GM19351 (cell line): Measurements from ENCODE around the gene GLP1R.
A peak's percentile ranks its signal among the peaks of the same experiment; 100 is the strongest.

Experiments used
- ATAC-seq: cut with Tn5 transposase; IDR thresholded peaks from one replicate; pipeline ENCODE4 v1.9.1; 2021; ENCODE audit warnings: mild to moderate bottlenecking, moderate library complexity; ENCODE audit not compliant: unreplicated experiment

Gene GLP1R

DNA sequence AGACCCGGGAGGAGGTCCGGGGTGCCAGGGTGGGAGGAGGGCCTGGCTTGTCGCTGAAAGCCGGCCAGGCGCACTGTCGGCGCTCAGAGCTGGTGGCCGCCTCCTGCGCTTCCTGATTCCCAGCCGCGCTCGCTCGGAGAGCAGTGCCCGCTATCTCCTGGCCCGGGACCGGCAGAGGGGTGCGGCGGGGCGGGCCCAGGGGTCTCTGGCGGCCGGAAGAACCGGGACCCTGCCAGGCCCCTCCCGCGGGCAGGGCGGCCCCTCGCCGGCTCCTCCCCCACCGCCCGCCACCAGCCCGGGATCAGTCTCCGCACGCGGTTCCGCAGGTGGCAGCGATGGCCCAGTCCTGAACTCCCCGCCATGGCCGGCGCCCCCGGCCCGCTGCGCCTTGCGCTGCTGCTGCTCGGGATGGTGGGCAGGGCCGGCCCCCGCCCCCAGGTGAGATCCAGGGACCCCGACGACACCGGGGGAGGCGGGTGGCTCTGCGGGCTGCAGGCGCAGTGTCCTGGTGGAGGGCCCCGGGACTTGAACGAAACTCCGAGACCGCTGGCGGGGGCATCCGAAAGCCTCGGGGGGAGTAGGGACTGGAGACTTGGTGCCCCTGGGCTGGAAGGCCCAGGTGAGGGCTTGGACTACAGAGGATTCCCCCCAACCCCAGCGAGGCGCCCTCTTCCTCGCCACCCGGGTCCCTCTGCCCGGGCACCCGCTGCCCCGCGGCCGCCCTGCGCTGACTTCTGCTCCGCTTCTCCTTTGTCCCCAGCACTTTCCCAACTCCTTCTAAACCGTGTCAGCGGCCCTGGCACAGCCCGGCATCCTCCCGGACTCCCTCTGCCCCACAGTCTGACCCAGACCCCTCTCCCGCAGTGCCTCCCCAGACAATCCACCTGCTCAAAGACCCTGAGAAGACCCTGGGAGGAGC lies at the start of gene GLP1R:
GLP1R (plus strand) TSS at position 301 of the 919 bp plus-strand sequence; CDS start at position 361, 60 bp downstream.
- no peak for ATAC-seq

DNA sequence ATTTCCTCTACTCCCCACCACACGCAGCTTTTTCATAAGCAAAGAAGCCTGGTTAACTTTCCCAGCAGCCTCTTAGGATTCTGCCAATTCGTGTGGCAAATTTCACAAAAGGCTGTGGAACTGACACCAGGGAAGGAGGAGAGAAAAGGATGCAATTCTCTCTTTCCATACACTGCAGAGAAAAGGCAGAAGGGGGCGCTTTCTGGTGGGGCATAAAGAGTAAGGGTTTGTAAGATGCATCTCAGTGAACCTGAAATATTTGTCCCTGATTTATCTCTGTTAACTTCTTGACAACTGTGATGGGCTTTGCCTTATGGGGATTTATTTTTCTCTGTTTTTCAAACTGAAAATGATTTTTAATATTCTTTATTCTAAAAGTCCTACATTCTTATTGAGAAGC lies 45.5 kb upstream of the GLP1R start:
- ATAC-seq = no peak

DNA sequence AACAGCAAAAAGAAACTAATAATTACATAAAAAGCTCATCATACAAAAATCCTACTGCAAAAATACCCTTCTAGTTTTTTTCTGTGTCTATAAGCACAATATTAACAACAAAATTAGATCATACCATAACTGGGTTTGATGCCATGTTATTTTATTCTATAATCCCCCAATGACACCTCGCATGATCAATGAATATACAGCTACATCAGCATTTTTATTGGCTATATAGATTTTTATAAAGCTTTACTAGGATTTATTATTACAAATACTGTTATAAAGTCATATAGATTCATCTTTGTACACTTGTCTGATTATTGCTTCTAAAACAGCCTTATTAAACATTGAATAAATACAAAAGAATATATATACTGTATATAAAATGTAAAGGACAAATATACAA lies 45.1 kb upstream of the GLP1R start:
- no peak for ATAC-seq

DNA sequence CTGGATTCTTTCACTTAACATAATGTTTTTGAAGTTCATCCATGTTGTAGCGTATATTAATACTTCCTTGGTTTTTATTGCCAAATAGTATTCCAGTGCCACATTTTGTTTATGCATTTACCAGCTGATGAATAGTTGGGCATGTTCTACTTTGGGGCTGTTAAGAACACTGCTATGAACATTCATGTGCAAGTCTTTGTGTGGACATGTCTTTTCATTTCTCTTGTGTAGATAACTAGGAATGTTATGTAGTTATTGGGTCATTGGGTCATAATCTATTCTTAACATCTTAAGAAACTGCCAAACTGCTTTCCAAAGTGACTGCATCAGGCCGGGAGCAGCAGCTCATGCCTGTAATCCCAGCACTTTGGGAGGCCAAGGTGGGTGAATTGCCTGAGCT lies 43.8 kb upstream of the GLP1R start:
- ATAC-seq = no peak

DNA sequence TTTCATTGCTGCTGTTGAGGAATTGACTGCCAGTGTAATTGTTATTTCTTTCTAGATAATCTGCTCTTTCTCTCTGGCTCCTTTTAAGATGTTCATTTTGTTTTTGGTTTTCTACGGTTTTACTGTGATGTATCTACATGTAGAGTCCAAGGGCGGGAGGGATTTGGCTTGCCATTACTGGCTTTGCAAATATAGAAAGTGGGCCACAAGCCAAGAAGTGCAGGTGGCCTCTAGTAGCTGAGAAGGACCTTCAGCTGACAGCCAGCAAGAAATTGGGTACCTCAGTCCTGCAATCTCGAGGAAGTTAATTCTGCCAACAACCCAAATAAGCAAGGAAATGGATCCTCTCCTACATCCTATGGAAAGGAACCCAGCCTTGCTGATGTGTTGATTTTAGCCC lies 42.8 kb upstream of the GLP1R start:
- no peak for ATAC-seq

DNA sequence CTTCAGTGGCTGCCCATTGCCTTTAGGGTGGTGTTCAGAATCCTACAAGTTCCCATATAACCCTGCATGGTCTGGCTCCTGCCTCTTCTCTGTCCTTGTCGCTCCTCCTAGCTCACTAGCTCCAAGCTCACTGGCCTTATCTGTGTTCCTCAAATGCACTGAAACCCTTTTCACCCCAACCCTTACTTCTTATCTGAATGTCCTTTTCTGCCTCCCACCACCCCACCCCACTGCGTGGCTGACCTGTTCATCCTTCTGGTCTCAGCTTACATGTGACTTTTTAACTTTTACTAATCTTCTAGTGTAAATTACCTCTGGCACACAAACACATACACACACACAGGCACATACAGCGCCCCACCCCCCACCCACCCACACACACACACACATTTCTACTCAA lies 41.0 kb upstream of the GLP1R start:
- no peak for ATAC-seq

DNA sequence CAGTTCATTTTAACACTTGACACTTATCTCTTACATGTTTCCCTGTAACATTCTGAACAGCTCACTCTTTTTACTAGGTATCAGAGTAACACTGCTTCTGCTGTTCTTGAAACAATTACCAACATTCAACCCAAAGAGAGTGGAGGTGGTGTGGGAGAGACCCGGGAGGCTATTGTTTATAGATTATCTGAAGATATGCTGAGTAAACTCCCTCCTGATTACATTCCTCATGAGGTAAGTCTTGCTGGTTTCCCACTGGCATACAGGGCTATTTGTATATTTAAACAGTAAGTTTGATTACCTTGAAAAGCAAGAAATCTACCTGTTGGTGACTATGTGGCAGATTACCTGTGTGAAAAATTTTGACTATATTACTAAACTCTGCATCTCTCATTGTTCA lies 39.8 kb upstream of the GLP1R start:
- no peak for ATAC-seq

DNA sequence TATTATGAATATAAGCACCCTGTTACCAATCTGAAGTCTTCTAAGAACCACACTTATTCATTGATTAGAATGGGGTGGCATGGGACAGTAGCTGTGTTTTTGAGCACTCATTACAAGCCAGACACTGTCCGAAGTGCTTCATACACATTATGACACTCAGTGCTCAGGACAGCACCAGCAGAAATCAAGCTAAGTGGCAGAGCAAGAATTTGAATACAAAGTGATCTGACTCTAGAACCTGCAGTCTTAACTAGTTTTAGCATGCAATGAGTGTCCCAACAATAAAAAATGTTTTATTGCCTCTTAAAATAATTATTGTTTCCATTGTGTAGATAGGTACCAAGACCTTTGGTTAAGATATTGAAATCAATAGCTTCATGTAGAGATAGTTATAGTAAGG lies 39.1 kb upstream of the GLP1R start:
- ATAC-seq = no peak

DNA sequence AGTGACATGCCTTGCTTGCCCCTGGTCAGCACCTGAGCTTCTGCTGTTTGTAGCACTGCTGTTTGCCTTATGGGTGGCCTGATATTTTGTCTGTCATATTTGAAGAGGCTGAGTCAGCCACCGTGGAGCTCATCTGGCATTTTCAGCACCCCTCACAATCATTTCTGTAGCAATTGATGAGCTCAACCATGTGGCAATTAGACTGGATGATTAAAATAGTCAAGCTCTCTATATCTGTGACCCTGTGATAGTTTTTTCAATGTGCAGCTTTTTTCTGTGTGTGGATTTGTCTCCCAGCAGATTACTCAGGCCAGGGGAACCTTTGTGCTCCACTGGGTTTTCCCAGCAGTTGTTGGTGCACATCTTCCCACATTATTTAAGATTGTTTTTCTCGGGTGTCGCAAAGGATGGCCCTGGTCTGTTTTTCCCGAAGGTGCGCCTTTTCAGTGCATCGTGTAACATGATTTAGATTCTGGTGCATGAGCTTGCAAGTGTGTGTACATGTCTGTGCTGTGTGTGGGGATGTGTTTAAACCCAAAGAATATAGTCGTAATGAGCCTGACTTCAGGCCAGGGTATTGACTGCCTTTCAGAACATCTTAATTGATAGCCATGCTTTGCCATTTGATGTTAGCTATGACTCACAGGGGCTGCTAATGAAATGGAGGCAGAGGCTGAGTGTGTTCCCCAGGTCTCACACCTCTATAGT lies 31.6 kb upstream of the GLP1R start:
- no peak for ATAC-seq

DNA sequence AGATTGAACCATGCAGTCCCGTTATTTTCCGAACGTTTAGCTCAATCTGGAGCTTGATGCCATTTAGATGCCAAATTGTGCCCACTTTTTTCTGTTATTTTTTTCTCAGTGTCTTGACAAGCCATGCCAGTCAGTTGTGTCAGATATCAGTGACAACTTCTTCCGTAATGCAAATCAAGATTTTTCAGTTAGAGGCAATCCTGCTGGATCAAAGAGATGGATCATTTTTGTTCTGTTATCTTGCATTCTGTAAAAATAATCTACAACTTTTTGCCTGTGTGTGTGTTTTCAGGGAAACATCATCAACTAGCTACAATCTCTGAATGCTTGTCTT lies 31.1 kb upstream of the GLP1R start:
- no peak for ATAC-seq

DNA sequence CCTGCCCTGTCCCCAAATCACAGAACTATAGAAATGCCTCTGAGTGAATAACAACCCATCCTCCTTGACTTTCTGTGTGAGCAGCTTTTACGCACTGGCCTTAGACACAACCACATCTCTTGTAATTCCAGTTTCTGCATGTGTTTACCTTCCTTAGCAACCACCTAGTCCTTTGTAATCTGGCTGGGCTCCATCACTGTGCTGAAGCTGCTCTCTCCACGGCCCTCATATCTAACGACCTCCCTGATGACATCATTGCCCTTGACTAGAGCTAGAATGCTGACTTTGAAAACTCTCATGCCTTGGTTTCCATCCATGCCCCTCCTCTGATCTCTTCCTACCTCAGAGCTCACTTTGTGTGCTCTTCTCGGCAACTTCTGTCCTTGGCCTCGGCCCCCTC lies 30.5 kb upstream of the GLP1R start:
- ATAC-seq = no peak

DNA sequence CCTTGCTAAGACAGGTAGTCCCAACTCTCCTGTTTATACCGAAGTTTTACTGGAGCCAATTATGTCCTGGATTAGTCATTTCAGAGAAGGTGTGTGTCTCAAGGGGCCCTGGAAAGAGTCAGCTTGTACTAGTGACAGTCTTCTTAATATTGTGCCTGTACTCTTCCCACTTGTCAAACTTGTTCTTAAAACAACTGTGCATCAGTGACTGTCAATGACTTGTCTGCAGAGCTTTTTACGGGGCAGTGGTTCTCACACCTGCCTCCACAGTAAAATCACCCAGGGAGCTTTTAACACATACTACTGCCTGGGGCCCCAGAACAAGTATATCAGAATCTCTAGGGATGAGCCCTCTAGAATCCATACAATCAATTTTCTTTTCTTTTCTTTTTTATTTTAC lies 28.4 kb upstream of the GLP1R start:
- ATAC-seq = no peak

DNA sequence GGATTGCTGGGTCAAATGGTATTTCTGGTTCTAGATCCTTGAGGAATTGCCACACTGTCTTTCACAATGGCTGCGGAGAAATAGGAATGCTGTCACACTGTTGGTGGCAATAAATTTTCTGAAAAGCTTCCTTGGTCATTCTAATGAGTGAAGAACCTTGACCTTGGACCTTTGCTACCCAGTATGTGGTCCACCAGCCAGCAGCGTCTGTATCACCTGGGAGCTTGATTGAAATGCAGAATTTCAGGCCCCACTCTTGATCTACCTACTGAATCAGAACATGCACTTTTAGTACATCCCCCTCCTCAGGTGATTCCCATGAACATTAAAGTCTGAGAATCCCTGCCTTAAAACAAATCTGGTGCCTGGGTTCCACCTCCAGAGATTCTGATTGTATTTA lies 27.5 kb upstream of the GLP1R start:
- ATAC-seq = no peak

DNA sequence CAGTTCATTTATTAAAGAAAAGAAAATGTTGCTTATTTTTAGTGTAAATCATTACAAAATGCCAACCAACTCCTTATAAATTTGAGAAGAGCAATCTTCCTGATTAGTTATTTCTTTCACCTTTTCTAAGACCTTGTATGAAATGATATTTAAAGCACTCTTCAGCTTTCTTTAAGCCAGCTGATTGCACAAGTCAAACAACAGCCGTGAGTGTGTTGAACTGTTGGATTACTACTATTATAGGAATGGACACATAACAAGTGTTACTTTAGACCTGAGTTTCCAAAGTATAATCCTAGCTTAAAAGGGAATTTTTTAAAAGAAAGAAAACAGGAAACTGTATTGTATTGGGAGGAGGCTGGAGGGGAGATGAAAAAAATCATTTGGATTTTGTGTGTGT lies 26.8 kb upstream of the GLP1R start:
- ATAC-seq = no peak

DNA sequence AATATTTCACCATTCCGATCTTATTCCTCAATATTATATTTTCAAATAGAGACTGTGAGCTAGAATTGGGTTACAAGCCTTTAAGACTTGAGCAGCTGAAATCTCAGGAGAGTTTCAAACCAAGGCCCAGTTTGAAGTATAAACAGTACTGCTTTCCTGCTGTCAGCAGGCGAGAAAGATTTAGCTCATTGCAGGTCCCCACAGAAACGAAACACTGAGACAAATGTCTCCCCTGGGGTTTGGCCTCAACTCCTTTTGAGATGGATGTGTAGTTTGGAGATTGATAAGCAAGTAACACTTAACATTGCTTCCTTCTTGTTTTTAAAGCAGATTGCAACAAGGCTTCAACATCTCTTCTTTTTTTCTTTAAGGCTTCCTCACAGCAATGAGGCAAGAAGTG lies 22.4 kb upstream of the GLP1R start:
- ATAC-seq = no peak

DNA sequence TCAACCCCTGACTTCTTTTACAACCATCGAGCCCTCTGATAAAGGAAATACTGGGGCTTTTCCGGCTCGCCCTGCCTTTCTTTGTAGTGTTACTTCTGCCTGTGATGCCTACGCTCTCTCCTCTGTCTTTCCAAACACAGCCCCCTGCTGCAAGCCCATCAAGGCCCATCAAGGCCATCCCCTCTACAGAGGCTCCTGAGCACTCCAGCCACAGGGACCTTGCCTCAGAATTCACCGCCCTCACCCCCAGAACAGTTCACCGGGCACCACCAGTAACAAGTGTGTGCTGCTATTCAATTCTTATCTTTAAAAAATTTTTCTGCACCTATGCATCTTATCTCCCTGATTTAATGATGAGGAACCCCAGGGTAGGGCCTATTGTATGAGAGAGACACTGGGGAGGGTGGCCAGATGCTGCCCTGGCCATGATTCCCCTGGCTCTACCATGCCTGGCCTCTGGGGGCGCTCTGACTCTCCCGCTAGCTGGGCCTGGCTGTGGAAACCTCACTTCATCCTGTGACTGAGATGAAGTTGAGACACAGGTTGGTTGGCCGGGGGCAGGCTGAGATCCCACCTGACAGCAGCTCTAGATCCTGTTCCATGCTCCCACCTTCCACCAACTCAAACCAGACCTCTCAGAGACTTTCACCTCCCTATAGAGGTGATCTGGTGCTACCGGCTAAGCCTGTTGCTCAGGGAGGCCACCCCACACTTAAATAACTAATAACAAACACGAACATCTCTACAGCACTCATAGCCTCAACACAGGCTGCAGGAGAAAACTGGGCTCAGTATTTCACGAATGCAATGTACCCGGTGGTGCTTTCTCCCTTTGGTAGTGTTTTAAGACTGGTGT lies 19.2 kb upstream of the GLP1R start:
- ATAC-seq = no peak

DNA sequence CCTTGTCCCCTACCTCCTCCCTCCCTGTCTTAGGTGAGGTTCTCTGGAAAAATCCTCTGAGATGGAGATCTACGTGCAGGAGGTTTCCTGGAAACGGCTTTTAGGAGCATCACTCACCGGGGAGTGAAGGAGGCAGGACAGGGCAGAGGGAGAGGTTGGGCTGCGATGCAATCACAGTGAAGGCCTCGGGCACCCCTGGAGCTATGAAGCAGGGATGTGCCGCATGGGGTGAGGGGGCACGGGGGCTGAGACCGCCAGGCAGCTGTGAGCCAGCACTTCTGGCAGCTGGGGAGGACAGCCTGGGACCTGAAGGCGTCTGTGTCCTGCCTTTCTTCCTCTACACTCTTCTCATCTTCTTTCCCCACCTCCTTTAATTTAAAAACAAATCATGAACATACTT lies 12.9 kb upstream of the GLP1R start:
- no peak for ATAC-seq

DNA sequence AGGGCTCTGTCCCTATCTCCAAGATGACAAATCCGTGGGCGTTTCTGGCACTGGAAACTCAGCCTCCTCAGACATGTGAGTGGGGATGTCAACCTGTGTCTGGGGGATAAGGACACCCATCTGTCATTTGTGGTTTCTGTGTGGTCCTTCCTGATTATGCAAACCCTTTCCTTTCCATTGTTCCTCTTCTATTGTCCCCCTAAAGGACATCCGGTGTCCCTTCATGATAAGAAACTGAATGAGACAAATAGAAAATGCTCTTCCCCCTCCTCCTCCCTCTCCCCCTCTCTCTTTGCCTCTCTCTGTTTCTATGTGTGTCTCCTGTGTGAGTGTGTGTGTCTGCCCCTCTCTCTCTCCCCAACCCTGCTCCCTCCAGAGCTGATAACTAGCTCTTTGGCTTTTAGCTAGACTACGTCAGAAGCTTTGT lies 11.5 kb upstream of the GLP1R start:
- no peak for ATAC-seq

DNA sequence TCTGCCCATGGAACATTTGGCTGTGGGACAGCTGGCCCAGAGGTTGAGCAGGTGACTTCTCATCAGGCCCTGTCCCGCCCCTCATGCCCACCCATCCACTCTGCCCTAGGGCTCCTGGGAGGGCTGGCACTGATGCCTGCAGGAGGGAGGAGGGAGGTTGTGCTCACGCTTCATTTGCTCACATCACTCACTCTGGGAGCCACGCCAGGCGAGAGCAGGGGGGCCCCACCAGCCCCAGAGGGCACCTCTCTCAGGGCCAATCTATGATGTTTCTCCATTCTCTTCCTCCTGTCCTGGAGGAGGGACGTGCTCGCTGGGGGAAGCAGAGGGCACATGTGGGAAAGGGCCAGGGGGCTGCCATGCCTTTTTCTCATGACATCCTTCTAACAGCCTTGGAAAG lies 10.9 kb upstream of the GLP1R start:
- ATAC-seq = no peak

DNA sequence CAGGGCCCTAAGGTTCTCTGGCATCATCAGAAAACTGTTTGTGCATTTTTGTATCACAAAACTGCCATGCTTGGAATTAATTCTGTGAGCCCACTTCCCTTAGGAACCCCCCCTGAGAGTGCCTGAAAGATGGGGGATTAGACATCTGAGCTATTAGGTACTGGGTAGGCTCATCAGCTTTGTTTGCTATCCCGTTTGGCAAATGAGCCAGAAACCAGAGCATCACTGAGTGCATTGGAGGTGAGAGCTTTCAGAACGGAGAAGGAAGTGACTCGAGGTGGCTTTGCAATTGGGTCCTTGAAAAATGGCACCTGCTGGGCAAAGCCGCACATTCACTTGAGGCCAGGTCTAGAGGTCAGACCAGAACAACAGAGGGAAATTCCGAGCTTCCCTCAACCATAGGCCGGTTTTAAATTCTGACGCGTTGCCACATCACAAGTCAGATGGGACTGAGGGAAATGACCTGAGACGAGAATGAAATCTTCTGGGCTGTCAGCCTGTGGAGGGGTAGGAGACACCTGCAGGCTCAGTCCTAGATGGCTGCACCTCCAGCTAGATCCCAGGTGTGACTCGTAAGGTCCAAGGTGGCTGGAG lies 8.4 kb upstream of the GLP1R start:
- ATAC-seq = no peak

DNA sequence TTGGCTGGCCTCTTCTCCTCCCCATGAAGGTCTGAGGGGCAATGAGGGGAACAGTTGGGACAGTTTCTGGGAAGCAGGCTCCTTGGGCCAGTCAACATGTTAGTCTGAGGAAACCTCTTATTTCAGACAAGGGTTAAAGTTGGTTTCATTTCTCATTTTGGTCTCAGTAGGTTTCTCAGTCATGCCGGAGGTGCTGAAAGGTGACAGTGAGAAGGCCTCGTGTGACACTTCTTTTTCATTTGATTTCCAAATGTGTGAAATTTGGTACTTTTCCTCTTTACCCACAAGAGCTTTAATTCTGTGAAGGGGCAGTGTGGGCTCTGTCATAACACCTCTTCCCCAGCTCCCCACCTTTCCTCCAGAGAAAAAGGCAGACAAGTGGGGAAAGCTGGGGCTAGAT lies 7.5 kb upstream of the GLP1R start:
- peak; percentile 80 for ATAC-seq
